HL-60 (cell line): ENCODE data around the gene FAM136A.

ENCODE experiments used
- CTCF ChIP-seq: IDR thresholded peaks from one replicate; pipeline ENCODE4 v1.5.1; 2011; ENCODE audit warnings: low read length, control low read depth, inconsistent platforms; ENCODE audit not compliant: insufficient read depth
- GABPA ChIP-seq: IDR thresholded peaks from 2 replicates; pipeline ENCODE4 v1.6.1; 2012; ENCODE audit warnings: low read depth
- REST ChIP-seq: IDR thresholded peaks from 2 replicates; pipeline ENCODE4 v1.6.1; 2012; ENCODE audit warnings: low read depth; ENCODE audit not compliant: insufficient replicate concordance

GRCh38 chr2:70330476-70330875 is 28.6 kb upstream of the FAM136A start:
- TF ChIP-seq CTCF (no peak), REST (no peak), GABPA (no peak)
